Activated CD8-positive, alpha-beta T cell treated with anti-CD3 and anti-CD28 coated beads for 36 hours (primary cell): ENCODE results near the gene C2orf49. TPM values are rescaled to one million over a fixed set of nuclear protein-coding genes. Genes with fewer than 3 reads are reported as not detected.

Experiments used
- ATAC-seq: fragments of 200-7000 bp; cut with Tn5 transposase; one replicate; pipeline ENCODE4 v1.10.0; 2021; ENCODE audit warnings: mild to moderate bottlenecking, moderate library complexity
- CTCF ChIA-PET: fragments of 350-600 bp; sonication (Branson Sonifier 250); formaldehyde crosslinking; loops from one replicate; lab custom pipeline; 2021; ENCODE audit warnings: antibody characterized with exemption; lab: Charles Lee
- POLR2A ChIA-PET: fragments of 350-600 bp; sonication (Branson Sonifier 250); formaldehyde crosslinking; loops from one replicate; lab custom pipeline; 2021; ENCODE audit warnings: antibody characterized with exemption; lab: Charles Lee
- DNase-seq: peaks from one replicate; pipeline ENCODE4 v3.0.0-alpha.2; 2020
- H3K27ac Mint-ChIP-seq: one replicate; pipeline ENCODE4 v1.8.0; 2021; ENCODE audit warnings: mild to moderate bottlenecking, mixed read lengths
- H3K27me3 Mint-ChIP-seq: one replicate; pipeline ENCODE4 v1.8.0; 2021; ENCODE audit warnings: mixed read lengths
- H3K36me3 Mint-ChIP-seq: one replicate; pipeline ENCODE4 v1.8.0; 2021; ENCODE audit warnings: low read depth, mixed read lengths
- H3K4me1 Mint-ChIP-seq: one replicate; pipeline ENCODE4 v1.8.0; 2021; ENCODE audit warnings: low read depth, mixed read lengths
- H3K4me3 Mint-ChIP-seq: one replicate; pipeline ENCODE4 v1.8.0; 2021; ENCODE audit warnings: mild to moderate bottlenecking, moderate library complexity, mixed read lengths
- H3K9me3 Mint-ChIP-seq: one replicate; pipeline ENCODE4 v1.8.0; 2021; ENCODE audit warnings: mixed read lengths
- intact Hi-C: fragments of 100-400 bp; cut with micrococcal nuclease; formaldehyde crosslinking; loops from one replicate; pipeline ENCODE4 v1.10.0; 2022
- total RNA-seq, 2 experiments: library from RNA; stranded (reverse); gene quantifications; one replicate each; pipeline ENCODE4 v1.2.3, GENCODE V29; 2021
- TF ChIP-seq, protein P1 (sequence below): fragments of 200-600 bp; IDR thresholded peaks from one replicate; pipeline ENCODE4 v1.8.0; 2022; ENCODE audit warnings: antibody characterized with exemption, mild to moderate bottlenecking

C2orf49 gene
- total RNA-seq, 2 experiments from 2014 or later, result 22.3 to 23.3 TPM

DNA sequence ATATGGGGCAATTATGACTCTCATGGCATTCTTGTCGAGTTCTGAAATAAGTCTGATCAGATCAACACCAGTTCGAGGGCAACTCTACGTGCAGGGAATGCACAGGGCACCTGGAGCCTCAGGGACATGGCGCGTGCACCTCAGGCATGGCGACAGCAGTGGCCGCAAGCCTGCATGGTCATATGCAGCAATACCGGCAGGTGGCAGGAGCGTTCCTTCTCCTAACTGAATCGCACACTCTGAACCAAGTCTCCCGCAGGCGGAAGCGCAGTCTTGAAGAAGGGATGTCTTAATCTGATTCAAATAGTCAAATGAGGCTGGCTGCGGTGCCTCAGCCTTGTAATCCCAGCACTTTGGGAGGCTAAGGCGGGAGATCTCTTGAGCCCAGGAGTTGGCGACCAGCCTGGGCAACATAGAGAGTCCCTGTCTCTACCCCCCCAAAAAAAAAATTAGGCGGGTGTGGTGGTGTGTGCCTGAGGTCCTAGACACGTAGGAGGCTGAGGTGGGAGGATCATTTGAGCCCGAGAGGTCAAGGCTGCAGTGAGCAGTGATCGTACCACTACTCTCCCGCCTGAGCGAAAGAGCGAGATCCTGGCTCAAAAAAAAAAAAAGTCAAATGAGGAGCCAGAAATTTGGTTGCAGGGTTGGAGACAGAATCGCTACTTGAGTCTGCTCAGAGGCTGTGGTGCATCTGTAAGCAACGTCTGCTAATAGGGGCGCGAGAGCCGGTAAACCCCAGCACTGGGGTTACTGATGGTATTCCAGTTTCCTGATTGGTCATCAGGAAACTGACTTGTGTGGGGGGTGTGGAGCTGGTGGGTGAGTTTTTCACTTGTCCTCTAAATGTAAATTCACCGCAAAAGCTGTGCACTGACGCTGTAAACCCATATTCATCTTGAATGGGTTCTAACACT lies 32.7 kb downstream of the C2orf49 start:
- no peak overlapping the region for H3K4me3 Mint-ChIP-seq
- POLR2A ChIA-PET, result no interaction called here

DNA sequence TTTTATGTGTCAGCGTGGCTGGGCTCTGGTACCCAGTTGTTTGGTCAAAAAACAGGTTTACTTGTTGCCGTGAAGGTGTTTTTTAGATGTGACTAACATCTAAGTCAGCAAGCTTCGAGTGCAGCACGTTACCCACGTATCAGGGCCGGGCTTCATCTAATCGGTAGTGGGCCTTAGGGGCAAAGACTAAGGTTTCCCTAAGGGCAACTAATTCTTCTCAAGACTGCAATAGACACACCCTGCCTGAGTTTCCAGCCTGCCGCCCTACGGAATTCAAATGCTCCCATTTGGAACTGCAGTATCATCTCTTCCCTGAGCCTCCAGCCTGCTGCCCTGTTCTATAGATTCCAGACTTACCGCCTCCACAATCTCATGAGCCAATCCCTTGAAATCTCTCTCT lies 33.8 kb downstream of the C2orf49 start:
- no peak overlapping the region for H3K27ac Mint-ChIP-seq
- CTCF ChIA-PET, result interaction anchor here (1.3 kb wide), 1 partner anchor 148 kb away, joined by 5 read pairs; no protein-coding TSS in a partner anchor
- H3K4me1 Mint-ChIP-seq, result peaks cover 6% of the 10 kb centered on the region
- POLR2A ChIA-PET, result no interaction called here
- H3K9me3 Mint-ChIP-seq, result no peaks in the 10 kb centered on the region
- ATAC-seq (no peak), DNase-seq (no peak)
- no peaks in the 10 kb centered on the region for H3K27me3 Mint-ChIP-seq
- H3K36me3 Mint-ChIP-seq, result no peaks in the 10 kb centered on the region
- TF ChIP-seq, protein P1, sequence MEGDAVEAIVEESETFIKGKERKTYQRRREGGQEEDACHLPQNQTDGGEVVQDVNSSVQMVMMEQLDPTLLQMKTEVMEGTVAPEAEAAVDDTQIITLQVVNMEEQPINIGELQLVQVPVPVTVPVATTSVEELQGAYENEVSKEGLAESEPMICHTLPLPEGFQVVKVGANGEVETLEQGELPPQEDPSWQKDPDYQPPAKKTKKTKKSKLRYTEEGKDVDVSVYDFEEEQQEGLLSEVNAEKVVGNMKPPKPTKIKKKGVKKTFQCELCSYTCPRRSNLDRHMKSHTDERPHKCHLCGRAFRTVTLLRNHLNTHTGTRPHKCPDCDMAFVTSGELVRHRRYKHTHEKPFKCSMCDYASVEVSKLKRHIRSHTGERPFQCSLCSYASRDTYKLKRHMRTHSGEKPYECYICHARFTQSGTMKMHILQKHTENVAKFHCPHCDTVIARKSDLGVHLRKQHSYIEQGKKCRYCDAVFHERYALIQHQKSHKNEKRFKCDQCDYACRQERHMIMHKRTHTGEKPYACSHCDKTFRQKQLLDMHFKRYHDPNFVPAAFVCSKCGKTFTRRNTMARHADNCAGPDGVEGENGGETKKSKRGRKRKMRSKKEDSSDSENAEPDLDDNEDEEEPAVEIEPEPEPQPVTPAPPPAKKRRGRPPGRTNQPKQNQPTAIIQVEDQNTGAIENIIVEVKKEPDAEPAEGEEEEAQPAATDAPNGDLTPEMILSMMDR, result no peak
- H3K4me3 Mint-ChIP-seq, result no peak overlapping the region
- intact Hi-C loops, result no loop called here

More for the DNA sequence above, 32.7 kb downstream of the C2orf49 start:
- DNase-seq (peak; percentile 94), ATAC-seq (peak; percentile 99)
- peaks cover 6% of the 10 kb centered on the region for H3K4me1 Mint-ChIP-seq
- intact Hi-C loops, result loop anchor here (1.0 kb wide), 2 partner anchors 151 to 175 kb away; no protein-coding TSS in a partner anchor
- peak overlapping the region; percentile 7 for H3K27ac Mint-ChIP-seq
- no peaks in the 10 kb centered on the region for H3K36me3 Mint-ChIP-seq
- H3K9me3 Mint-ChIP-seq, result no peaks in the 10 kb centered on the region
- TF ChIP-seq, protein P1, result peak; percentile 84
- CTCF ChIA-PET, result interaction anchor here (0.6 to 4.5 kb wide), 18 partner anchors 10 to 725 kb away, joined by 3 to 55 read pairs (median 4); partner anchors contain the start of gene FHL2
- H3K27me3 Mint-ChIP-seq, result no peaks in the 10 kb centered on the region

DNA sequence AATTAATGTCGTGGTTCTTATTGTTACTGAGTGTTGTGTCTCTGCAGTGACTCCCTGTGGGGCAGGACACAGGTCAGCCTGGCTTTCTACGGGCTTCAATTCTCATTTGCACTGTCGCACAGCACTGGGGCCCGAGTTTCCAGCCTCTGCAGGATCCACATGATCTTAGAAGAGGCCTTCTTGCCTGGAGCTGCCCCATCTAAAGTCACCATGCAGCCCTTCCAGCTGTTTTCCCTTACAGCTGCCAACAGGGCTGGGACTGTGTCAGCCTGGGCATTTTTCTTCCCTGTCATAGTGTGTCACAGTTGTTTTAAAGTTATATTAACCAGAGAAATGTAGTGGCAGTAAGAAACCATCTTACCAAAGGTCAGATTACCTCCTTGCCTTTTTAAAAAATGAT lies 34.5 kb downstream of the C2orf49 start:
- ATAC-seq (no peak), DNase-seq (no peak)
- ChIA-PET CTCF (interaction anchor here (0.8 to 1.6 kb wide), 2 partner anchors 148 to 149 kb away, joined by 4 to 6 read pairs; no protein-coding TSS in a partner anchor), POLR2A (no interaction called here)
- intact Hi-C loops, result no loop called here
- H3K4me1 Mint-ChIP-seq, result peaks cover 6% of the 10 kb centered on the region
- no peaks in the 10 kb centered on the region for H3K36me3 Mint-ChIP-seq
- no peak overlapping the region for H3K4me3 Mint-ChIP-seq
- H3K27me3 Mint-ChIP-seq, result no peaks in the 10 kb centered on the region
- H3K9me3 Mint-ChIP-seq, result no peaks in the 10 kb centered on the region
- TF ChIP-seq, protein P1, result no peak
- H3K27ac Mint-ChIP-seq, result no peak overlapping the region

DNA sequence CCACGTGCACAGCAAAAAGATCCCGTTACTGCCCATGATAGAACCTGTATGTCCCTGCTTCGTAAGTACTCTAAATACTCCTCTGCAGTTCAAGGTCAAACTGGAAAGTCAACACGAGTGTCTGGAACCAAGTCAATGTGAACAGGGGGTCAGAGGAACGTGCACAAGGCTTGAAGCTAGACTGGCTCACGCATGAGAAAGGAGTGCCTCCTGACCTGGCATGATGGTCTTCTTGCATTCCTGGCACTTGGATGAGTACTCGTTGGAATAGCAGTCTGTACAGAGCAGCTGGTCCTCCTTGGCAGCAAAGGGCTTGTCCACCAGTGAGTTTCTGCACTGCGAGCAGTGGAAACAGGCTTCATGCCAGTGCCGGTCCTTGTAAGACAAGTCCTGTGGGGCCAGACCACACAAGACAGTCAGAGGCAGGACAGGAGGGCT lies 36.0 kb downstream of the C2orf49 start:
- Mint-ChIP-seq H3K4me1 (peaks cover 6% of the 10 kb centered on the region), H3K27me3 (no peaks in the 10 kb centered on the region), H3K9me3 (no peaks in the 10 kb centered on the region), H3K27ac (peak overlapping the region; percentile 17), H3K4me3 (no peak overlapping the region), H3K36me3 (no peaks in the 10 kb centered on the region)
- no peak for ATAC-seq
- ChIA-PET CTCF (no interaction called here), POLR2A (no interaction called here)
- intact Hi-C loops, result no loop called here
- TF ChIP-seq, protein P1, result no peak
- DNase-seq, result no peak
